Fibroblast of lung (primary cell): Measurements from ENCODE around the gene TNRC6C. TPM values are rescaled to one million over a fixed set of nuclear protein-coding genes. Genes with fewer than 3 reads are reported as not detected.

Experiments used
- DNase-seq, 2 donors: peaks; one replicate each; pipeline versions ENCODE4 v3.0.0 to v3.0.0-alpha.2; 2010; ENCODE audit warnings: low read depth in 2 of 2
- H2AFZ ChIP-seq: 2 replicates; pipeline ENCODE4 v1.5.1; 2012; ENCODE audit warnings: low read length, control low read depth, inconsistent platforms
- H3K27ac ChIP-seq: 2 replicates; pipeline ENCODE4 v1.5.1; 2011; ENCODE audit warnings: low read length, control low read depth; ENCODE audit not compliant: insufficient read depth
- H3K27me3 ChIP-seq: 2 replicates; pipeline ENCODE4 v1.5.1; 2011; ENCODE audit warnings: mild to moderate bottlenecking, low read length; ENCODE audit not compliant: control insufficient read depth, insufficient read depth
- H3K36me3 ChIP-seq: 2 replicates; pipeline ENCODE4 v1.5.1; 2011; ENCODE audit warnings: low read length; ENCODE audit not compliant: control insufficient read depth, insufficient read depth
- H3K4me1 ChIP-seq: 2 replicates; pipeline ENCODE4 v1.5.1; 2011; ENCODE audit warnings: low read length; ENCODE audit not compliant: control insufficient read depth, insufficient read depth; ENCODE audit errors: extremely low read depth
- H3K4me2 ChIP-seq: 2 replicates; pipeline ENCODE4 v1.5.1; 2011; ENCODE audit warnings: low read length, control low read depth; ENCODE audit not compliant: insufficient read depth; ENCODE audit errors: extremely low read depth
- H3K4me3 ChIP-seq, 4 experiments: fragments of 200-600 bp in 1 of 4; sonication (generic) in 1 of 4; replicated peaks in 1 of 4; 2 replicates each; pipeline ENCODE4 v1.5.1; 2011 to 2016; ENCODE audit warnings: low read length in 4 of 4, low read depth in 3 of 4, mild to moderate bottlenecking in 3 of 4, control low read depth in 2 of 4, inconsistent platforms in 1 of 4, mixed read lengths in 1 of 4; ENCODE audit not compliant: insufficient read depth in 1 of 4; ENCODE audit errors: control extremely low read depth in 1 of 4
- H3K79me2 ChIP-seq: 2 replicates; pipeline ENCODE4 v1.5.1; 2012; ENCODE audit warnings: mild to moderate bottlenecking, low read length, inconsistent platforms; ENCODE audit not compliant: control insufficient read depth, insufficient read depth
- H3K9ac ChIP-seq: 2 replicates; pipeline ENCODE4 v1.5.1; 2011; ENCODE audit warnings: mild to moderate bottlenecking, low read length, control low read depth; ENCODE audit not compliant: insufficient read depth
- H3K9me3 ChIP-seq: 2 replicates; pipeline ENCODE4 v1.5.1; 2012; ENCODE audit warnings: low read depth, low read length; ENCODE audit not compliant: control insufficient read depth, insufficient read depth
- H4K20me1 ChIP-seq: 2 replicates; pipeline ENCODE4 v1.5.1; 2011; ENCODE audit warnings: low read length; ENCODE audit not compliant: control insufficient read depth, insufficient read depth; ENCODE audit errors: extremely low read depth
- CTCF ChIP-seq, 2 donors: IDR thresholded peaks in 1 of 2; conservative IDR thresholded peaks in 1 of 2; 1 replicate in 1 of 2; 2 replicates in 1 of 2; pipeline ENCODE4 v1.5.1; 2011 to 2012; ENCODE audit warnings: low read length in 2 of 2, control low read depth in 1 of 2, inconsistent platforms in 1 of 2, low read depth in 1 of 2, mild to moderate bottlenecking in 1 of 2
- EZH2 ChIP-seq: IDR thresholded peaks from 2 replicates; pipeline ENCODE4 v1.5.1; 2012; ENCODE audit warnings: low read length, control low read depth, mild to moderate bottlenecking; ENCODE audit errors: missing control alignments
- polyA plus RNA-seq, 2 donors: library from polyadenylated mRNA; depleted of rRNA in 1 of 2; stranded (reverse) in 1 of 2; unstranded in 1 of 2; fragments of >200 nt; gene quantifications; 2 replicates each; pipeline ENCODE4 v1.2.1, GENCODE V29; 2011 to 2012; ENCODE audit warnings: missing spikeins in 1 of 2
- total RNA-seq: library from RNA; depleted of rRNA; stranded (reverse); fragments of >200 nt; gene quantifications from 2 replicates; pipeline ENCODE4 v1.2.1, GENCODE V29; 2014

Gene TNRC6C
- total and polyA plus RNA-seq, 2 donors (not counting 1 experiment from before 2014, with no cell fraction given): 2.1 to 4.6 TPM

DNA sequence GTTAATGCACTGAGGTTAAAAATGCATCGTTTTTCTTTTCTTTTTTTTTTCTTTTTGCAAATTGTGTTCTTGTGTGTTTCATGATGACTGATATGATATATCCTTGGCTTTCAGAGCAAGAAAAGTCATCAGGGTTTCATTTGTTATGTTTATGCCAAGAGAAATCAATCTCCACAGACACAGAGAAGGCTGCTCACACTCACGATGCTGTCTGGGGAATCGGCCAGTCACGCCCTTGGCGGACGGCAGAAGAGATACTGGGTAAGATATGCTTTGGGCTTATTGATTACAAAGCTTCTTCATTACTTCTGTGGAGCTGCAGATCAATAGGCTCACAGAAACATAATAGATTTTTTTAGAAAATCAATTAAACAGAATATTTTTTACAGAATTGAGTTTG is 42.2 kb upstream of the TNRC6C start:
- no peak for DNase-seq
- no peak for TF ChIP-seq EZH2
- TF ChIP-seq CTCF (conservative IDR thresholded peaks at IDR 0.05 in 1 of 2, IDR thresholded peaks at IDR 0.05 in 1 of 2; ENCODE audit: low read depth in 1 of 2, low read length in 2 of 2): no peak

DNA sequence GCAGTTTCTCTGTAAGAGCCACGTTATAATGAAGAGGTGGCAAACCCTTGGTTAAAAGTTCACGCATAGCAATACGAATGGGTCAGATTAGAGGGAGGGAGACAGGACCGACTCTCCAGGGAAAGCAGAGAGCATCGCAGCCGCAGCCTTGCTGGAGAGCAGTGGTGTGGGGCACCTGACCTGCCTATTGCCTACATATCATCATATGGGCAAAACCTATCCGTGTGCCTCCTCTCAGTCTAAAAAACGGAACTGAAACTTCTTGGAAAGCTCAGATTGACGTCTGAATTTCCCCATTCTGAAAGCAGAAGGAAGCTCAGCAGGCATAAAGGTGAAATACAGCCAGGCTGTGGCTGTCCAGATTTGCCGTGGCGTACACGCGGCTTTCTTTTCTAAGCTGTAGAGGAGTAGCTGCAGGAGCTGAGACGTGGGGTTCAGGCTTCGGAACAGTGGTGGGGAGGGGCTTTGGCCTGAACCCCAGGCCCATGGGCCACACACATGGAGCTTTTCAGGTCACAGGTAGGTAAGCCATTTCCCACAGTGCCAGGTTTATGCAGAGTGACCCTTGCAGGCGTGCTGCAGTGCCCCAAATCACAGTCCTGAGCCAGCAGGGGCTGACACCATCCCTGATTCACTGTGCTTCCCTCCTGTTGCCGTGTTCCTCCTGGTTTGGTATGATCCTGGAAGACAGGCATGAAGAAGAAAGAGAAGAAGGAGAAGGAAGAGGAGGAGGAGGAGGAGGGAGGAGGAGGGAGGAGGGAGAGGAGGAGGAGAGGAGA is 41.6 kb upstream of the TNRC6C start:
- Histone ChIP-seq H3K4me2 (no peak overlapping the region), H3K4me1 (no peaks in the 10 kb centered on the region), H3K27me3 (peaks cover 16% of the 10 kb centered on the region), H3K9ac (no peak overlapping the region), H3K4me3 (no peak overlapping the region), H3K27ac (no peak overlapping the region), H3K36me3 (no peaks in the 10 kb centered on the region), H2AFZ (no peak overlapping the region), H4K20me1 (no peaks in the 10 kb centered on the region), H3K79me2 (no peaks in the 10 kb centered on the region), H3K9me3 (no peaks in the 10 kb centered on the region)
- TF ChIP-seq CTCF (conservative IDR thresholded peaks at IDR 0.05 in 1 of 2, IDR thresholded peaks at IDR 0.05 in 1 of 2; ENCODE audit: low read depth in 1 of 2, low read length in 2 of 2) (no peak), EZH2 (no peak)
- DNase-seq: no peak

More for the DNA sequence above, 42.2 kb upstream of the TNRC6C start:
- H3K4me3 ChIP-seq: no peak overlapping the region
- no peaks in the 10 kb centered on the region for H3K79me2 ChIP-seq
- no peak overlapping the region for H3K9ac ChIP-seq
- no peaks in the 10 kb centered on the region for H4K20me1 ChIP-seq
- peaks cover 16% of the 10 kb centered on the region for H3K27me3 ChIP-seq
- H2AFZ ChIP-seq: no peak overlapping the region
- H3K36me3 ChIP-seq: no peaks in the 10 kb centered on the region
- H3K9me3 ChIP-seq: no peaks in the 10 kb centered on the region
- no peak overlapping the region for H3K4me2 ChIP-seq
- no peak overlapping the region for H3K27ac ChIP-seq
- H3K4me1 ChIP-seq: no peaks in the 10 kb centered on the region

DNA sequence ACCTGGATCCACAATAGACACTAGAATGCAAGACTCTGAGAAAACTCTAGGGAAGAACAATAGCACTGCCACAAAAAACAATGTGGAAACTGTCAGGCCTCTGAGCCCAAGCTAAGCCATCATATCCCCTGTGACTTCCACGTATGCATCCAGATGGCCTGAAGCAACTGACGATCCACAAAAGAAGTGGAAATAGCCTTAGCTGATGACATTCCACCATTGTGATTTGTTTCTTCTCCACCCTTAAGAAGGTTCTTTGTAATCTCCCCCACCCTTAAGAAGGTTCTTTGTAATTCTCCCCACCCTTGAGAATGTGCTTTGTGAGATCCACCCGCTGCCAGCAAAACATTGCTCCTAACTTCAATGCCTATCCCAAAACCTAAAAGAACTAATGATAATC is 39.2 kb upstream of the TNRC6C start:
- no peak for DNase-seq
- Histone ChIP-seq H3K4me1 (no peaks in the 10 kb centered on the region), H3K9ac (no peak overlapping the region), H3K36me3 (no peaks in the 10 kb centered on the region), H4K20me1 (no peaks in the 10 kb centered on the region), H3K9me3 (no peaks in the 10 kb centered on the region), H3K4me2 (no peak overlapping the region), H3K79me2 (no peaks in the 10 kb centered on the region), H3K4me3 (no peak overlapping the region), H2AFZ (no peak overlapping the region), H3K27ac (no peak overlapping the region), H3K27me3 (peaks cover 18% of the 10 kb centered on the region)
- no peak for TF ChIP-seq EZH2
- TF ChIP-seq CTCF (conservative IDR thresholded peaks at IDR 0.05 in 1 of 2, IDR thresholded peaks at IDR 0.05 in 1 of 2; ENCODE audit: low read depth in 1 of 2, low read length in 2 of 2): no peak
